Measurements from ENCODE around the gene AKAP9.
"Not testable (repeated sequence)": the region's sequence is repeated elsewhere in the genome, so short reads cannot be mapped to it uniquely, and the experiment has no call there.

Gene AKAP9

DNA sequence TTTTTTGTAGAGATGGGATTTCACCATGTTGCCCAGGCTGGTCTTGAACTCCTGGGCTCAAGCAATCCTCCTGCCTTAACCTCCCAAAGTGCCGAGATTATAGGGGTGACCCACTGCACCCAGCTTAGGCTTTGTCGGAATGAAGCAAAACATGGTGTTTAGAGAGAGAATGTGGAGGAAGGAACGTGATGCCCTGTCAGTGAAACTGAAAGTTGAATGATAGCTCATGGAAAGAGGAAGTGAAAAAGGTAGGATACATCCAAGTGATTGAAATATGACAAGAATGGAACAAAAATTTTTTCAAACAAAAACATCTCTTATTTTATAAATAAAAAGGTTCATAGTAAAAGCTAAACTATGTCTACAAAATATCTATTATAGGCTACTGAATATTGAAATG is 5.9 kb downstream of the AKAP9 start:
- no peak for DNase-seq (ENCODE audit: low read depth, low spot score)

DNA sequence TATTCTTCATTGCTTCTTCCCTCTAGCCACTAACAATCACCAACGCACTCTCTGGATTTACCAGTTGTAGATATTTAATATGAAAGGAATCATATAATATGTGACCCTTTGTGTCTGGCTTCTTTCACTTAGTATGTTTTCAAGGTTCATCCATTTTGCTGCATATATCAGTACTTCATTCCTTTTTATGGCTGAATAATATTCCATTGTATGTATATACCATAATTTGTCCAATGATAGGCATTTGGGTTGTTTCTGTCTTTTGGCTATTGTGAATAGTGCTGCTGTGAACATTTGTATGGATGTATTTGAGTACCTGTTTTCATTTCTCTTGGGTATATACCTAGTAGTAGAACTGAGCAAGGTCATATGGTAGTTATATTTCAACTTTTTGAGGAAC is 7.3 kb downstream of the AKAP9 start:
- DNase-seq (ENCODE audit: low read depth, low spot score), result no peak

DNA sequence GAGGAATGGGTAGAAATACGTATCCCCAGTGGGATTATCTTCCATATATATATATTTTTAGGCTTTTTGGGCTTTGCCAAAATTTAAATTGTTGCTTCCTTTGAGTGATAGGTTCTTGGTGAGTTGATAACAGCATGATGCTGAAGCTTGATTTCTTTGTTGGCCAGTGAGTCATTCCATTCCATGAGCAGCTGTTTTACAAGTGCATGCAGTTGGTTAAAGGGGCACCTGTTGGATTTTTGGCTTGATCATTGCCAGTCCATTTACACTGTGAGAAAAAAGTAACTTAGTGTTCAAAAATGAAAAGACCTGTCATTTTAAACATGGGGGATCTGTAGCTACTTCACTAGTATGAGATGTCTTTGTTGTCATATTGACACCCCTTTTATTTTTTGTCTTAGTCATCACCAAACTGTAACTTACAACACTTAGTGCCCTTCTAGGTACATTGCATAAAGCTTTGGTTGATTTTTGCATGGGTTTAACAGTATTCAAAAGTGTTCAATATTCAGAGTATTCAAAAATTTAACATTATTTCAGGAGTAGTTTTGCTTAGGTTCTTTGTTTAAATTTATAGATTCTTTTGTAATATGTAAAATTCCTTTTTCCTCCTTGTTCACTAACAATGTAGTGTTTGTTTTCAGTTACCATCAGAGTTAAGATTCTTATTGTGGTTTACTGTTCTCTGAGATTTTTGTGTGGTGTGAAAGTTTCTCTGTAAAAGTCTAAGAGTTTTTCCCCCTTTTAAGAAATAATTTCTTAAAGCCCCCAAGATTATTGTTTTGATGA is 8.8 kb downstream of the AKAP9 start:
- no peak for DNase-seq (ENCODE audit: low read depth, low spot score)

DNA sequence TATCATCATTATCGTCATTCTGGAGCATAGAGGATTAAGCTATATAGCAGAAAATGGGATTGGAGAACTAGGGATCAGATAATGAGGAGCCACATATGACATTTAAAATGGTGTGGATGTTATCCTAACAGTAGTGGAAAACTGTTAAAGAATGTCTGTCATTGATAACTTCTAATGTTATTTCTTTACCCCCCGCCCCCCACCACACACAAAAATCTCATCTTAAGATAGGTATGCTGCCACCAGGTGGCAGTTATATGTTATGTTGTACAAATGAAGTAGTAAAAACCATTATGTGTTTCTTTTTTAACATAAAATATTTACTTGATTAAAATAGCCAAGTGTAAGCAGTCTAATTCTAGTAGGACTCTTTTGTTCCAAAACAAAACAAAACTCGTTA is 13.0 kb downstream of the AKAP9 start:
- no peak for DNase-seq (ENCODE audit: low read depth, low spot score)

DNA sequence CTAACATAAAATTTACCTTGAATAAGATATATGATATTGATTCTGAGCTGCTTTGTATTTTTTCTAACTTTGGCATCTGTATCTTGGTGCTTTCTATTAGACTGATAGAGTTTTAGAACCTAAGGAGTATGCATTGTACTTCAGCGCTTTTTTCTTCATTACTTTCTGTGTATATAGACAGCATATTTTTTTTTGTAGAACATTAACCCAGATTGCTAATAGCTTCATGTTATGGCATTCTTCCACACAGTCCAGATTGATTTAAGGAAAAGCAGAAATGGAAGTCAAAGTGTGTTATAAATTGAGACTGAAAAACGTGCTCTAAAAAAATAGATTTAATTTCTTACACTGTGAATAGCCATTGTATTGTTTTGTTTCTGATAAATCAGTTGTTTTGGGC is 15.8 kb downstream of the AKAP9 start:
- DNase-seq (ENCODE audit: low read depth, low spot score), result not testable (repeated sequence)

DNA sequence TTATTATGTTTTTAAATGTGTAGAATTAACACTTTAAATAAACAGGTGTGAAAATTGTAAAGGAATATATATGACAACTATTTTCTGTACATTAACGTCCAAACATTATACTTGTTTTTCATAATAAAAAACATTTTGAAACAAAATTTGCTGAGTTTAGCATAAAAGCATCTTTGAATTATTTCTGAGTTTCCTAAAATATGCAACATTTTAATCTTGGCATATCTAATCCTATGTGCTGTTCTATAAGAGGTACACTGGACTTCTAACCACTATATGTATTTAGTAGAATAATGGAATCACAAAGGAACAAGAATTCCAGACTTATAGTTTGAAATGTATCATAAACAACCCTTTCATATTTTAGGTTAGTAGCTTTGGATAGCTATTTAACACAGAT is 16.6 kb downstream of the AKAP9 start:
- no peak for DNase-seq (ENCODE audit: low read depth, low spot score)

DNA sequence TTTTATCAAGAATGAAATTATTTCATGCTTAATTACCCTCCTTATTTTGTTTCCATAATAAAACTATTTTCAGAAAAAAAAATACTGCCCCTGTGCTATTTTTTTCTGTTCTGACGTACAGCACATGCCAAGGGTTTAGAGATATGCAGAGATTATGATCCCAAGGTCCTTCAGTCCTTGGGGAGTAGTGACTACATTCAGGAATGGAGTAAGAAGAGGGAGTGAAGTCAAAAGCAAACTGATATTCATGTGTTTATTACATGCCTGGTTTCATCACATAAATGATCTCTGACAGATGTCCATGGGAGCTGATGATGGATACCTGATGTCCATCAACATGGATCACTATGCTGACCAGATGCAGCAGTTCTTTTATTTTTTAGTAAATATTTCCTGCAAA is 17.2 kb downstream of the AKAP9 start:
- DNase-seq (ENCODE audit: low read depth, low spot score), result no peak

DNA sequence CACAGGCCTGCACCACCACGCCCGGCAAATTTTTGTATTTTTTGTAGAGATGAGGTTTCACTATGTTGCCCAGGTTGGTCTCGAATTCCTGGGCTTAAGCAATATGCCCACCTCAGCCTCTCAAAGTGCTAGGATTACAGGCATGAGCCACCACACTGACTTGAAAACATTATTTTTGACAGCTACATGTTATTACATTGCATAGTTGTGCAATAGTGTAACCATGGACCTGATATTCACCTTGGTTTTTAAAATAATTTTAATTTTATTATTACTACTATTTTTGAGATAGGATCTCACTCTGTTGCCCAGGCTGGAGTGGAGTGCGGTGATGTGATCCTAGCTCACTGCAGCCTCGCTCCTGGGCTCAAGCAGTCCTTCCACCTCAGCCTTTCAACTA is 18.4 kb downstream of the AKAP9 start:
- DNase-seq (ENCODE audit: low read depth, low spot score), result no peak

DNA sequence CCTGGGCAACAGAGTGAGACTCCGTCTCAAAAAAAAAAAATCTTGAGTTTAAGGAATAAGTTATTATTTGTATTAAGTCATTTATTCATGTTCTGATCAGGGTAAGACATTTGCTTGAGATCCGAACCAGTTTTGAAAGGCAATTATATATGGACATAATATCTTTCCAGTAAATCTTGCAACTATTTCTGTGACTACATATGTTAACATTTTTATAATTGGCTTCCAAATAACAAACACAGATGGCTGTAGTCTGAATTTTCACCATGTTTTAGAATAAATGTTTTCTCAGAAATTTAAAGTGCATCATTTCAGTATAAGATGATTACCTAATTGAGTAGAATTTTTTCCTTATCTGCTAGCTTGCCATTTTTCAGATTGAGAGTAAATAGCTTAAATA is 21.2 kb downstream of the AKAP9 start:
- no peak for DNase-seq (ENCODE audit: low read depth, low spot score)

DNA sequence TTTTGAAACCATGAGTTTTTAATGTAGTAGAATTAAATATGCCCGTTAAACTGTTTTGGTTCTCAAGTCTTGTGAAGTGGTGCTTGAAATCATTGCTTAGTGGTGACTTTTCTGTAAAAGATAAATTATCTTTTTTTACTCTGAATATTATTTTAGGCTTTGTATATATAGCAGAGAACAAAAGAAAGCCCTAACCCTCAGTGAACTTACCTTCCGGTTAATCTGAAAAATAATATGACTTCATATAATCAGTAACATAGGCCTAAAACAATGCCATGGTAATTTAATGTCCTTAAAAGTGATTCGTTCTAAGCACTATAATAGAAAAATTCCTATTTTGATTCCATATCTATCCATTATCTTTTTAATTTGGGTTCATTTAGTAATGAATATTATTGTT is 21.8 kb downstream of the AKAP9 start:
- no peak for DNase-seq (ENCODE audit: low read depth, low spot score)

DNA sequence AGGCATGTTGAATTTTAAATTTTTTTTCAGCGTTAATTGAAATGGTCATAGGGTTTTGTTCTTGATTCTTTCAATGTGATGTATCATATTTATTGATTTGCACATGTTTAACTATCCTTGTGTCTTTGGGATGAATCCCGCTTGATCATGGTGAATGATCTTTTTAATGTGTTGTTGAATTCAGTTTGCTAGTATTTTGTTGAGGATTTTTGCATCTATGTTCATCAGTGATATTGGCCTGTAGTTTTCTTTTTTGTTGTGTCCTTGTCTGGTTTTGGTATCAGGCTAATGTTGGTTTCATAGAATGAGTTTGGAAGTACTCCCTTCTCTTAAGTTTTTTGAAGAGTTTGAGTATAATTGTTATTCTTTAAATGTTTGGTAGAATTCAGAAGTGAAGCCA is 26.9 kb downstream of the AKAP9 start:
- not testable (repeated sequence) for DNase-seq (ENCODE audit: low read depth, low spot score)

DNA sequence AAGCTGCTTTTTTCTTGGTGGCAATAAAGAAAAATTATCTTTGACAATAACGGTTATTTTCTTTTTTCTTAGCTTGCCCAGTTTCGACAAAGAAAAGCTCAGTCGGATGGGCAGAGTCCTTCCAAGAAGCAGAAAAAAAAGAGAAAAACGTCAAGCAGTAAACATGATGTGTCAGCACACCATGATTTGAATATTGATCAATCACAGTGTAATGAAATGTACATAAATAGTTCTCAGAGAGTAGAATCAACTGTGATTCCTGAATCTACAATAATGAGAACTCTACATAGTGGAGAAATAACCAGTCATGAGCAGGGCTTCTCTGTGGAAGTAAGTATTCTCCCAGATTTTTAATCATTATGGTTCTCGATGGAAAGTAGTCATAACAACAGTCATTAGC is 33.0 kb downstream of the AKAP9 start:
- DNase-seq (ENCODE audit: low read depth, low spot score), result no peak

DNA sequence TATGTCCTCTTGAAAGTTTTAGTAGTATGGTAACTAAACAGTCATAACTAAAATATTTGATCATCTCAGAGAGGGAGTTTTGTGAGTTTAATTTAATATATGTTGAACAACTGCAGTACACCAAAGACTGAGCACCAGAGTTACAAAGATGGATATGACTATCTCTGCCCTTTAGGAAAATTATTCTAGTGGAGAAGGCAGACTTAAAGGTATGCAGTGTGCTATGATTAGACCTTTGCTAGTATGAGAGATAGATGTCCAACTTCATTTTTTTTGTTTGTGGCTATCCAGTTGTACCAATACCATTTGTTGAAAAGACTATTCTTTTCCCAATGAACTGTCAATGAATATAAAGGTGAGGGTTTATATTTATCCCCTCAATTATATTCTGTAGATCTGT is 33.4 kb downstream of the AKAP9 start:
- DNase-seq (ENCODE audit: low read depth, low spot score), result no peak

DNA sequence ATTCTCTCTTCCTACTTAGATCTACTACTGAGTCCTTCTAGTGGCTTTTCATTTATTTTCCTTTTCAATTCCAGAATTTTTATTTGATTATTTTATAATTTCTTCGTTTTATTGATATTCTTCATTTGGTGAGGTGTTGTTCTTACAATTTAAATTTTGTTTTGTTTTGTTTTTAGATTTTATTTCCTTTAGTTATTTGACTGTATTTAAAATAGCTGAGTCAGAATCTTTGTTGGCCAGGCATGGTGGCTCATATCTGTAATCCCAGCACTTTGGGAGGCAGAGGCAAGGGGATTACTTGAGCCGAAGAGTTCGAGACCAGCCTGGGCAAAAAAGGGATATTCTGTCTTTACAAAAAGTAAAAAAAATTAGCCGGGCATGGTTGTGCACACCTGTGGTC is 36.1 kb downstream of the AKAP9 start:
- no peak for DNase-seq (ENCODE audit: low read depth, low spot score)

DNA sequence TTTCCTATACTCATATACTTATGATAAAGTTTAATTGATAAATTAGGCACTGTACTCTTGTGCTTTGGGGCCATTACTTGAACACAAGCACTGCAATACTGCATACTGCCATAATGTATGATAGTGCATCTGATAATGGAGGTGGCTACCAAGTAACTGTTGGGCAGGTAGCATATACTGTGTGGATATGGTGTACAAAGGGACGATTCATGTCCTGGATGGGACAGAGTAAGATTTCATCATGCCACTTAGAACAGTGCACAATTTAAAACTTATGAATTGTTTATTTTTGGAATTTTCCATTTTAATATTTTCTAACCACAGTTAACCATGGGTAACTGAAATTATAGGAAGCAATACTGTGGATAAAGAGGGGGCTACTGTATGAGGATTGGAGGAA is 38.9 kb downstream of the AKAP9 start:
- DNase-seq (ENCODE audit: low read depth, low spot score), result no peak

DNA sequence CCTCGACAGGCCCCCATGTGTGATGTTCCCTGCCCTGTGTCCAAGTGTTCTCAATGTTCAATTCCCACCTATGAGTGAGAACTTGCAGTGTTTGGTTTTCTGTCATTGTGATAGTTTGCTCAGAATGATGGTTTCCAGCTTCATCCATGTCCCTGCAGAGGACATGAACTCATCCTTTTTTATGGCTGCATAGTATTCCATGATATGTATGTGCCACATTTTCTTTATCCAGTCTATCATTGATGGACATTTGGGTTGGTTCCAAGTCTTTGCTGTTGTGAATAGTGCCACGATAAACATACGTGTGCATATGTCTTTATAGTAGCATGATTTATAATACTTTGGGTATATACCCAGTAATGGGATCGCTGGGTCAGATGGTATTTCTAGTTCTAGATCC is 41.7 kb downstream of the AKAP9 start:
- not testable (repeated sequence) for DNase-seq (ENCODE audit: low read depth, low spot score)

DNA sequence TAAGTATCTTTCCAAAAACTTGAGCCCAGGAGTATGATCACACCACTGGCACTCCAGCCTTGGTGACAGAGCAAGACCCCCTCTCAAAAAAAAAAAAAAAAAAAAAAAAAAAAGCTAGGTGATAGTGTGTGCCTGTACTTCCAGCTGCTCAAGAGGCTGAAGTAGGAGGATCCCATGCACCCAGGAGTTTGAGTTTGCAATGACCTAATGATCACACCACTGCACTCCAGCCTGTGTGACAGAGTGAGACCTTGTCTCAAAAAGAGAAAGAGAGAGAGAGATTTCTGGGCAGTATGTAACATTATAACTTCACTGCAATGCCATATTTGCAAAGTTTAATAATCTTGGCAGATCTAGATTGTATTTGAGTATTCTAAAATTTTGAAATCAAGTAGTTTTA is 47.6 kb downstream of the AKAP9 start:
- DNase-seq (ENCODE audit: low read depth, low spot score), result no peak

DNA sequence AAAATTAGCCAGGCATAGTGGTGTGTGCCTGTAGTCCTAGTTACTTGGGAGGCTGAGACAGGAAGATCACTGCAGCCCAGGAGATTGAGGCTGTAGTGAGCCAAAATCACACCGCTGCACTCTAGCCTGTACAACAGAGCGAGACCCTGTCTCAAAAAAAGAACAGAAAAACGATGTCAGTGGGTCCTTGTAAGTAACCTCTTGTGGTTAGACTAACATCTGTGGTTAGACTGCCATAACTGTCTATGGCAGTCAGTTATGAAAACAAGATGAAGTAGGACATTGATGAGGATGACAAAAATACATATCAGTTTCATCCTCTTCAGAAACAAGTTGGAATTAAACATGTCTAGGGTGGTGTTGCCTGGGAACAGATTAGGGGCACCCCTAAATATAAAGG is 53.3 kb downstream of the AKAP9 start:
- no peak for DNase-seq (ENCODE audit: low read depth, low spot score)

DNA sequence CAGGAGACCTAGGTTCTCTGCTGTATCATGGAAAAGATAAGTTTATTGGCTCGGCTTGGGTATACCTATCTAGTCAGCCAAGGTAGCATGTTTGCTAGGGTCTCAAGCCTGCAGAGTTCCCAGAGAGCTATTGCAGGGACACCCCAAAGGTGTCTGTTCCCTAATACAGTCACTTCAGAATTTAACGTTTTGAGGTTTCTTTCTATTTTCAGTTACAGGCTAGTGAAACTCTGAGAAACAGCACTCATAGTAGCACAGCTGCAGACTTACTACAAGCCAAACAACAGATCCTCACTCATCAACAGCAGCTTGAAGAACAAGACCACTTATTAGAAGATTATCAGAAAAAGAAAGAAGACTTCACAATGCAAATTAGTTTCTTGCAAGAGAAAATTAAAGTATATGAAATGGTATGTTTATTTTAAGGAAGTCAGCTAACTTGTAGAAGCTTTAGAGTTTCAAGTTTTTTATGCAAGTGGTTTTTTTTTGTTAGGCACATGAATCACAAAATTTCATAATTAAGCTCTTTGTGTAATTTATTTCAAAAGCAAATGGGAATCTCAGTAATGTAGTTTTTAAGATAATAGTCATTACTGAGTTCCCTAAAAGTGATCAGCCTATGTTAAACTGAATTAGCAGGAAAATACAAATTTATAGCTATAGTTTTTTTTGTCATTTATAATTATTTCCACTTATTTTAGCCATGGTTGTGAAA is 54.9 kb downstream of the AKAP9 start:
- no peak for DNase-seq (ENCODE audit: low read depth, low spot score)

DNA sequence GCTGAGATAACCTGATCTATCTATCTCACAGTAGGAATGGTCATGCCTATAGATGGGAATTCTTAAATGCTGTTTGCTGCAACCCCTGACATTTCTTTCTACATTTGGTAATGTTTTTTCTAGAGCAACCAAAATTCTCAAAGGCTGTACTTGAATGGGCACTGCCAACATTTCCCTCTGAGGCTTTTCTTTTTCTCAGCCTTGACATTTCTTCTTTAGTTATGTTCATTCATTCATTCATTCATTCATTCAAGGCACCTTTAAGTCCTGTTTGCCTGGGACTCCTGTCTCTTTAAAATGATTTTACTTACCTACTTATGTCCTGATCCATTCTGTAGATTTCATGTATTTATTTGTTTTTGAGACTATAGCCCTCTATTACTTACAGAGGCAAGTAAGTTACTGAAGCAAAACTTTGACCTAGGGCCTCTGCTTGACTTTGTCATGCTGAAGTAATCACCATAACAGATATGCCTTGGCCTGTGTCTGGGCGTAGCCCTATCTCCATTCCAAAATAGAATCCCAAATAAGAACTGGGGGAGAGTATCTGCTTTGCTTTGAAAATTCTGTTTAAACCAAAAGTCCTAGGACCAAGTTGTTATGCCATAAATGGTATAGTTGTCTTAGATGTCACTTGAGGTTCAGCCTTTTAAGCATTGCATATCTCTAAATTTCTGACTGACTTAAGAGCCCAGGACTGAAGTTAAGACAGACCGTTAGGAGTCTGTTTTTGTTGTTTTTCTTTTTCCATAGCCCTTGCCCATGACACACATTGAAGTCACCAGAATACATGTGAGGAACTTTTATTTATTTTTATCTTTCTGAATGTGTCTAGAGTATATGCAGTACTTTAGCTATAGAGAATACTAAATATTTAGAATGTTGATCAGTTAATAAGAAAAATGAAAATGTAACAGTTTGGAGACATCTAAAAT is 59.2 kb downstream of the AKAP9 start:
- DNase-seq (ENCODE audit: low read depth, low spot score), result no peak

DNA sequence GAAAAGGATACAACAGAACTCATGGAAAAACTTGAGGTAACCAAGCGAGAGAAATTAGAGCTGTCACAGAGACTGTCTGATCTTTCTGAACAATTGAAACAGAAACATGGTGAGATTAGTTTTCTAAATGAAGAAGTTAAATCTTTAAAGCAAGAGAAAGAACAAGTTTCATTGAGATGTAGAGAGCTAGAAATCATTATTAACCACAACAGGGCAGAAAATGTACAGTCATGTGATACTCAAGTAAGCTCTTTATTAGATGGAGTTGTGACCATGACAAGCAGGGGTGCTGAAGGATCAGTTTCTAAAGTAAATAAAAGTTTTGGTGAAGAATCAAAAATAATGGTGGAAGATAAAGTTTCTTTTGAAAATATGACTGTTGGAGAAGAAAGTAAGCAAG is 62.1 kb downstream of the AKAP9 start:
- no peak for DNase-seq (ENCODE audit: low read depth, low spot score)

DNA sequence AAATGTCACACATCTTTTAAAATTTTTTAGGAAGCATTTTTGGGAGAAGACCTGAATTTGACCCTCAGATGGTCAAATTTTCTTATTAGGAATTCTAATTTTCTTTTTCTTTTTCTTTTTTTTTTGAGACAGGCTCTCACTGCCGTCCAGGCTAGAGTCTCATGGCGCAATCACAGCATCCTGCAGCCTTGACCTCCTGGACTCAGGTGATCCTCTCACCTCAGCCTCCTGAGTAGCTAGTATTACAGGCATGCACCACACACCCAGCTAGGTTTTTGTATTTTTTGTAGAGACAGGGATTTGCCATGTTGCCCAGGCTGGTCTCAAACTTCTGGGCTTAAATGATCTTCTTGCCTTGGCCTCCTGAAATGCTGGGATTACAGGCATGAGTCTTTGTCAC is 65.4 kb downstream of the AKAP9 start:
- no peak for DNase-seq (ENCODE audit: low read depth, low spot score)

All from ELF-1 (cell line).